ENCODE results near the gene SOSTDC1. TPM values are rescaled to one million over a fixed set of nuclear protein-coding genes. Genes with fewer than 3 reads are reported as not detected.
"Not testable (repeated sequence)": the region's sequence is repeated elsewhere in the genome, so short reads cannot be mapped to it uniquely, and the experiment has no call there.

Gene SOSTDC1
- total RNA-seq, 1 donor from 2014 or later: not detected

GRCh38 chr7:16493266-16493665 is 27.7 kb upstream of the SOSTDC1 start:
- intact Hi-C loops (cut with micrococcal nuclease): loop anchor here (5.0 kb wide), 2 partner anchors 69 to 71 kb away; partner anchors contain the start of gene CRPPA
- Mint-ChIP-seq H3K4me1 (ENCODE audit: low read depth) (peaks cover 7% of the 10 kb centered on the region), H3K36me3 (ENCODE audit: low read depth) (no peaks in the 10 kb centered on the region), H3K27me3 (ENCODE audit: low read depth) (peaks cover 2% of the 10 kb centered on the region), H3K27ac (no peak overlapping the region), H3K4me3 (ENCODE audit: low read depth) (no peak overlapping the region), H3K9me3 (no peaks in the 10 kb centered on the region)
- no peak for DNase-seq (ENCODE audit: low spot score)

- H3K36me3 Mint-ChIP-seq (ENCODE audit: low read depth): no peaks in the 10 kb centered on the region
- H3K27me3 Mint-ChIP-seq (ENCODE audit: low read depth): peaks cover 2% of the 10 kb centered on the region
- no peak for DNase-seq (ENCODE audit: low spot score)
- intact Hi-C loops (cut with micrococcal nuclease): loop anchor here (5.0 kb wide), 2 partner anchors 70 kb away; partner anchors contain the start of gene CRPPA
- H3K4me1 Mint-ChIP-seq (ENCODE audit: low read depth): peaks cover 7% of the 10 kb centered on the region
- H3K27ac Mint-ChIP-seq: no peak overlapping the region
- H3K4me3 Mint-ChIP-seq (ENCODE audit: low read depth): no peak overlapping the region
- no peaks in the 10 kb centered on the region for H3K9me3 Mint-ChIP-seq
Measured at GRCh38 chr7:16492513-16493062, 27.1 kb upstream of the SOSTDC1 start.

- no peaks in the 10 kb centered on the region for H3K36me3 Mint-ChIP-seq (ENCODE audit: low read depth)
- H3K27me3 Mint-ChIP-seq (ENCODE audit: low read depth): peaks cover 2% of the 10 kb centered on the region
- intact Hi-C loops (cut with micrococcal nuclease): loop anchor here (5.0 kb wide), 2 partner anchors 69 to 71 kb away; partner anchors contain the start of gene CRPPA
- no peaks in the 10 kb centered on the region for H3K9me3 Mint-ChIP-seq
- H3K27ac Mint-ChIP-seq: no peak overlapping the region
- DNase-seq (ENCODE audit: low spot score): no peak
- H3K4me3 Mint-ChIP-seq (ENCODE audit: low read depth): no peak overlapping the region
- H3K4me1 Mint-ChIP-seq (ENCODE audit: low read depth): peaks cover 7% of the 10 kb centered on the region
Measured at GRCh38 chr7:16491148-16491547, 25.6 kb upstream of the SOSTDC1 start.

GRCh38 chr7:16484453-16485158 is 19.1 kb upstream of the SOSTDC1 start:
- no peak for DNase-seq (ENCODE audit: low spot score)
- Mint-ChIP-seq H3K4me3 (ENCODE audit: low read depth) (no peak overlapping the region), H3K9me3 (no peaks in the 10 kb centered on the region), H3K36me3 (ENCODE audit: low read depth) (no peaks in the 10 kb centered on the region), H3K27ac (no peak overlapping the region), H3K4me1 (ENCODE audit: low read depth) (no peaks in the 10 kb centered on the region), H3K27me3 (ENCODE audit: low read depth) (peaks cover 4% of the 10 kb centered on the region)
- intact Hi-C loops (cut with micrococcal nuclease): no loop called here

GRCh38 chr7:16479591-16479990 is 14.1 kb upstream of the SOSTDC1 start:
- H3K9me3 Mint-ChIP-seq: no peaks in the 10 kb centered on the region
- H3K36me3 Mint-ChIP-seq (ENCODE audit: low read depth): no peaks in the 10 kb centered on the region
- intact Hi-C loops (cut with micrococcal nuclease): no loop called here
- H3K4me1 Mint-ChIP-seq (ENCODE audit: low read depth): no peaks in the 10 kb centered on the region
- no peak overlapping the region for H3K4me3 Mint-ChIP-seq (ENCODE audit: low read depth)
- peaks cover 6% of the 10 kb centered on the region for H3K27me3 Mint-ChIP-seq (ENCODE audit: low read depth)
- no peak overlapping the region for H3K27ac Mint-ChIP-seq
- DNase-seq (ENCODE audit: low spot score): no peak

- Mint-ChIP-seq H3K9me3 (no peaks in the 10 kb centered on the region), H3K4me1 (ENCODE audit: low read depth) (no peaks in the 10 kb centered on the region), H3K36me3 (ENCODE audit: low read depth) (no peaks in the 10 kb centered on the region), H3K27ac (no peak overlapping the region), H3K4me3 (ENCODE audit: low read depth) (no peak overlapping the region), H3K27me3 (ENCODE audit: low read depth) (peaks cover 8% of the 10 kb centered on the region)
- DNase-seq (ENCODE audit: low spot score): no peak
- intact Hi-C loops (cut with micrococcal nuclease): no loop called here
Measured at GRCh38 chr7:16479161-16479560, 13.6 kb upstream of the SOSTDC1 start.

GRCh38 chr7:16471933-16472332 is 6.4 kb upstream of the SOSTDC1 start:
- no peaks in the 10 kb centered on the region for H3K4me1 Mint-ChIP-seq (ENCODE audit: low read depth)

GRCh38 chr7:16463949-16464715 is 1.4 kb downstream of the SOSTDC1 start:
- DNase-seq (ENCODE audit: low spot score): no peak
- Mint-ChIP-seq H3K27me3 (ENCODE audit: low read depth) (peaks cover 13% of the 10 kb centered on the region), H3K36me3 (ENCODE audit: low read depth) (no peaks in the 10 kb centered on the region), H3K4me1 (ENCODE audit: low read depth) (peaks cover 2% of the 10 kb centered on the region), H3K9me3 (no peaks in the 10 kb centered on the region), H3K4me3 (ENCODE audit: low read depth) (no peak overlapping the region), H3K27ac (no peak overlapping the region)
- intact Hi-C loops (cut with micrococcal nuclease): no loop called here

More at GRCh38 chr7:16471933-16472332, 6.4 kb upstream of the SOSTDC1 start:
- H3K4me3 Mint-ChIP-seq (ENCODE audit: low read depth): no peak overlapping the region
- peaks cover 4% of the 10 kb centered on the region for H3K27me3 Mint-ChIP-seq (ENCODE audit: low read depth)
- no peak for DNase-seq (ENCODE audit: low spot score)
- intact Hi-C loops (cut with micrococcal nuclease): no loop called here
- no peaks in the 10 kb centered on the region for H3K36me3 Mint-ChIP-seq (ENCODE audit: low read depth)
- no peak overlapping the region for H3K27ac Mint-ChIP-seq
- H3K9me3 Mint-ChIP-seq: no peaks in the 10 kb centered on the region

GRCh38 chr7:16463520-16463919 is 2.0 kb downstream of the SOSTDC1 start:
- Mint-ChIP-seq H3K4me1 (ENCODE audit: low read depth) (peaks cover 2% of the 10 kb centered on the region), H3K27me3 (ENCODE audit: low read depth) (peaks cover 13% of the 10 kb centered on the region), H3K9me3 (no peaks in the 10 kb centered on the region), H3K4me3 (ENCODE audit: low read depth) (no peak overlapping the region), H3K27ac (no peak overlapping the region), H3K36me3 (ENCODE audit: low read depth) (no peaks in the 10 kb centered on the region)
- DNase-seq (ENCODE audit: low spot score): no peak
- intact Hi-C loops (cut with micrococcal nuclease): no loop called here

GRCh38 chr7:16462431-16462889 is 3.1 kb downstream of the SOSTDC1 start:
- peaks cover 2% of the 10 kb centered on the region for H3K4me1 Mint-ChIP-seq (ENCODE audit: low read depth)

GRCh38 chr7:16460789-16461493 is 4.6 kb downstream of the SOSTDC1 start:
- no peak overlapping the region for H3K27ac Mint-ChIP-seq
- DNase-seq (ENCODE audit: low spot score): no peak
- no peaks in the 10 kb centered on the region for H3K9me3 Mint-ChIP-seq
- peaks cover 2% of the 10 kb centered on the region for H3K4me1 Mint-ChIP-seq (ENCODE audit: low read depth)
- peaks cover 13% of the 10 kb centered on the region for H3K27me3 Mint-ChIP-seq (ENCODE audit: low read depth)
- H3K36me3 Mint-ChIP-seq (ENCODE audit: low read depth): no peaks in the 10 kb centered on the region
- H3K4me3 Mint-ChIP-seq (ENCODE audit: low read depth): no peak overlapping the region
- intact Hi-C loops (cut with micrococcal nuclease): no loop called here

More at GRCh38 chr7:16462431-16462889, 3.1 kb downstream of the SOSTDC1 start:
- Mint-ChIP-seq H3K36me3 (ENCODE audit: low read depth) (no peaks in the 10 kb centered on the region), H3K4me3 (ENCODE audit: low read depth) (no peak overlapping the region), H3K9me3 (no peaks in the 10 kb centered on the region), H3K27me3 (ENCODE audit: low read depth) (peaks cover 13% of the 10 kb centered on the region), H3K27ac (no peak overlapping the region)
- no peak for DNase-seq (ENCODE audit: low spot score)
- intact Hi-C loops (cut with micrococcal nuclease): no loop called here

- DNase-seq (ENCODE audit: low spot score); H3K36me3 Mint-ChIP-seq (ENCODE audit: low read depth); intact Hi-C loops (cut with micrococcal nuclease); H3K27me3 Mint-ChIP-seq (ENCODE audit: low read depth); H3K4me1 Mint-ChIP-seq (ENCODE audit: low read depth); H3K4me3 Mint-ChIP-seq (ENCODE audit: low read depth); H3K27ac Mint-ChIP-seq; H3K9me3 Mint-ChIP-seq: not testable (repeated sequence)
Measured at GRCh38 chr7:16456303-16456702, 9.2 kb downstream of the SOSTDC1 start.

Data from activated T-helper 2 cell treated with anti-CD3 and anti-CD28 coated beads, Interferon-gamma antibody, Interleukin-2, Interleukin-4, amounts not matched to agents 10 μg/mL and 5 μg/mL and 100 μg/mL, durations not matched to agents 14 hours and 24 hours and 36 hours (primary cell).